Right renal pelvis (tissue), 4 donors: ENCODE data around the gene TMEM179. TPM values are rescaled to one million over a fixed set of nuclear protein-coding genes. Genes with fewer than 3 reads are reported as not detected.

ENCODE experiments used
- DNase-seq, 4 donors: peaks; one replicate each; pipeline ENCODE4 v3.0.0-alpha.2; 2013; ENCODE audit warnings: low read depth in 4 of 4, low spot score in 3 of 4, missing footprints in 1 of 4
- polyA plus RNA-seq, 4 donors: library from polyadenylated mRNA; unstranded; fragments of 120-200 nt; gene quantifications; one replicate each; pipeline ENCODE4 v1.2.1, GENCODE V29; 2013; ENCODE audit not compliant: insufficient read length in 4 of 4

The TMEM179 gene
- polyA plus RNA-seq, 4 donors, result 0.87 to 1.6 (median 1.2) TPM

GRCh38 chr14:104548802-104549535 lies 55.6 kb downstream of the TMEM179 start:
- DNase-seq, result no peak

GRCh38 chr14:104547998-104548700 lies 56.4 kb downstream of the TMEM179 start:
- DNase-seq, result no peak

- no peak for DNase-seq
Measured at GRCh38 chr14:104547310-104547997, 57.1 kb downstream of the TMEM179 start.

GRCh38 chr14:104546591-104547309 lies 57.8 kb downstream of the TMEM179 start:
- DNase-seq, result no peak

GRCh38 chr14:104545942-104546501 lies 58.5 kb downstream of the TMEM179 start:
- DNase-seq, result no peak

GRCh38 chr14:104545151-104545941 lies 59.2 kb downstream of the TMEM179 start:
- DNase-seq, result no peak

GRCh38 chr14:104544362-104544961 lies 60.1 kb downstream of the TMEM179 start:
- DNase-seq, result no peak

- no peak for DNase-seq
Measured at GRCh38 chr14:104542871-104543830, 61.4 kb downstream of the TMEM179 start.

GRCh38 chr14:104541905-104542465 lies 62.6 kb downstream of the TMEM179 start:
- DNase-seq, result no peak

Other genes with a start within 250 kb of the TMEM179 start
- gene C14orf180, start 25.0 kb downstream of the TMEM179 start, polyA plus RNA-seq, result under 1 TPM in 3 of 4 donors, not detected in 1; 0.10 to 0.21 (median 0.20) TPM
- 10 to 100 TPM; 44.6 to 69.0 (median 49.9) TPM for gene INF2, start 84.8 kb upstream of the TMEM179 start, polyA plus RNA-seq
- gene ADSS1, start 119.5 kb upstream of the TMEM179 start, polyA plus RNA-seq, result 10 to 100 TPM; 14.5 to 18.5 (median 17.3) TPM
- 100 to 1,000 TPM in 1 of 4 donors, 10 to 100 TPM in 3; 49.7 to 103 (median 58.3) TPM for gene SIVA1, start 148.4 kb upstream of the TMEM179 start, polyA plus RNA-seq
- gene AKT1, start 191.0 kb upstream of the TMEM179 start, polyA plus RNA-seq, result 100 to 1,000 TPM; 108 to 135 (median 113) TPM
- 1 to 10 TPM; 4.3 to 5.4 (median 4.8) TPM for gene ZBTB42, start 196.3 kb upstream of the TMEM179 start, polyA plus RNA-seq